Liver (tissue), 9 donors: ENCODE results near the gene ECEL1. TPM values are rescaled to one million over a fixed set of nuclear protein-coding genes. Genes with fewer than 3 reads are reported as not detected.

Source experiments
- DNase-seq: peaks from one replicate; pipeline ENCODE4 v3.0.0-alpha.2; 2017; ENCODE audit warnings: low spot score
- H3K27ac ChIP-seq, 2 donors: one replicate each; pipeline ENCODE4 v1.7.0; 2013; ENCODE audit warnings: inconsistent platforms in 2 of 2, low read length in 2 of 2, control low read depth in 1 of 2, low read depth in 1 of 2, mild to moderate bottlenecking in 1 of 2
- H3K27me3 ChIP-seq, 4 donors: one replicate each; pipeline versions ENCODE4 v1.6.1 to v1.7.0; 2013; ENCODE audit warnings: low read length in 3 of 4, inconsistent platforms in 1 of 4, mild to moderate bottlenecking in 1 of 4, moderate library complexity in 1 of 4; ENCODE audit not compliant: control insufficient read depth in 4 of 4, insufficient read depth in 4 of 4
- H3K36me3 ChIP-seq, 4 donors: one replicate each; pipeline versions ENCODE4 v1.6.1 to v1.7.0; 2013; ENCODE audit warnings: low read length in 3 of 4, mild to moderate bottlenecking in 3 of 4, low read depth in 1 of 4, moderate library complexity in 1 of 4; ENCODE audit not compliant: control insufficient read depth in 4 of 4, insufficient read depth in 3 of 4
- H3K4me1 ChIP-seq, 4 donors: one replicate each; pipeline versions ENCODE4 v1.6.1 to v1.7.0; 2013; ENCODE audit warnings: low read length in 3 of 4, mild to moderate bottlenecking in 3 of 4, moderate library complexity in 1 of 4; ENCODE audit not compliant: control insufficient read depth in 4 of 4, insufficient read depth in 4 of 4
- H3K4me3 ChIP-seq, 3 donors: one replicate each; pipeline versions ENCODE4 v1.6.1 to v1.7.0; 2013; ENCODE audit warnings: low read length in 3 of 3, control low read depth in 1 of 3, low read depth in 1 of 3, mild to moderate bottlenecking in 1 of 3
- H3K9ac ChIP-seq, 2 donors: one replicate each; pipeline ENCODE4 v1.7.0; 2013; ENCODE audit warnings: low read length in 2 of 2, mild to moderate bottlenecking in 2 of 2, moderate library complexity in 2 of 2, control low read depth in 1 of 2, low read depth in 1 of 2
- H3K9me3 ChIP-seq, 4 donors: one replicate each; pipeline versions ENCODE4 v1.6.1 to v1.7.0; 2013; ENCODE audit warnings: low read length in 3 of 4; ENCODE audit not compliant: control insufficient read depth in 4 of 4
- ATF3 ChIP-seq: IDR thresholded peaks from 2 replicates; pipeline ENCODE4 v1.6.1; 2016; ENCODE audit warnings: antibody characterized with exemption
- CTCF ChIP-seq: fragments of 150-350 bp; IDR thresholded peaks from 2 replicates; pipeline ENCODE4 v1.5.1; 2017; ENCODE audit warnings: improper control_type of control experiment, low read depth, low read length; ENCODE audit not compliant: missing input control
- EGR1 ChIP-seq, 2 donors: IDR thresholded peaks; 2 replicates each; pipeline ENCODE4 v1.6.1; 2016 to 2018; ENCODE audit warnings: antibody characterized with exemption in 2 of 2, low read depth in 2 of 2
- FOXA1 ChIP-seq: IDR thresholded peaks from 2 replicates; pipeline ENCODE4 v1.6.1; 2016; ENCODE audit warnings: antibody characterized with exemption
- FOXA2 ChIP-seq: IDR thresholded peaks from 2 replicates; pipeline ENCODE4 v1.6.1; 2016; ENCODE audit warnings: antibody characterized with exemption
- GABPA ChIP-seq, 2 donors: IDR thresholded peaks in 1 of 2; conservative IDR thresholded peaks in 1 of 2; 2 replicates each; pipeline ENCODE4 v1.6.1; 2016; ENCODE audit warnings: antibody characterized with exemption in 2 of 2, mild to moderate bottlenecking in 1 of 2, moderate library complexity in 1 of 2
- HNF4A ChIP-seq, 2 donors: conservative IDR thresholded peaks; 2 replicates each; pipeline ENCODE4 v1.6.1; 2016; ENCODE audit warnings: antibody characterized with exemption in 2 of 2, mild to moderate bottlenecking in 2 of 2
- HNF4G ChIP-seq: IDR thresholded peaks from 2 replicates; pipeline ENCODE4 v1.6.1; 2016; ENCODE audit warnings: antibody characterized with exemption
- JUND ChIP-seq, 2 donors: IDR thresholded peaks; 2 replicates each; pipeline ENCODE4 v1.6.1; 2016; ENCODE audit warnings: antibody characterized with exemption in 2 of 2
- MAX ChIP-seq: IDR thresholded peaks from 2 replicates; pipeline ENCODE4 v1.6.1; 2016; ENCODE audit warnings: antibody characterized with exemption
- RAD21 ChIP-seq, 2 donors: IDR thresholded peaks; 2 replicates each; pipeline ENCODE4 v1.6.1; 2016; ENCODE audit warnings: antibody characterized with exemption in 2 of 2, mild to moderate bottlenecking in 2 of 2
- REST ChIP-seq: IDR thresholded peaks from 2 replicates; pipeline ENCODE4 v1.6.1; 2016; ENCODE audit warnings: antibody characterized with exemption, mild to moderate bottlenecking
- RXRA ChIP-seq, 2 donors: IDR thresholded peaks; 2 replicates each; pipeline ENCODE4 v1.6.1; 2017 to 2018; ENCODE audit warnings: antibody characterized with exemption in 2 of 2, mild to moderate bottlenecking in 1 of 2
- SP1 ChIP-seq: IDR thresholded peaks from 2 replicates; pipeline ENCODE4 v1.6.1; 2018; ENCODE audit warnings: antibody characterized with exemption, mild to moderate bottlenecking
- YY1 ChIP-seq: IDR thresholded peaks from 2 replicates; pipeline ENCODE4 v1.6.1; 2016; ENCODE audit warnings: antibody characterized with exemption, mild to moderate bottlenecking
- ZBTB33 ChIP-seq: IDR thresholded peaks from 2 replicates; pipeline ENCODE4 v1.6.1; 2016; ENCODE audit warnings: antibody characterized with exemption
- WGBS: extraction: QIAGEN DNeasy Blood & Tissue Kit; methylation state at CpG from one replicate; pipeline ENCODE4 v1.1.7; 2013; 5-methylcytosine and 5-hydroxymethylcytosine counted together
- polyA plus RNA-seq, 2 donors: library from polyadenylated mRNA; stranded (reverse) in 1 of 2; unstranded in 1 of 2; fragments of 200-250 nt in 1 of 2; fragments of >200 nt in 1 of 2; fragmentation: Nextera tagmentation in 1 of 2; extraction: Ambion mirVana in 1 of 2; gene quantifications; one replicate each; pipeline versions ENCODE4 v1.2.1 to v1.2.3, GENCODE V29; 2013 to 2015
- total RNA-seq, 2 donors: library from RNA; depleted of rRNA; stranded (reverse); fragments of >200 nt; gene quantifications; one replicate each; pipeline ENCODE4 v1.2.3, GENCODE V29; 2014
- donor health status: healthy.
- donor health status: healthy.
- donor health status: healthy.
- donor health status: healthy.
- donor health status: healthy.

ECEL1 gene
- total and polyA plus RNA-seq, 4 donors = 0.67 to 1.8 TPM; not detected in 2

GRCh38 chr2:232459419-232460035 lies 28.1 kb downstream of the ECEL1 start:
- no peak overlapping the region for H3K9ac ChIP-seq
- H3K27me3 ChIP-seq = peaks cover 0 to 7% (median 2%) of the 10 kb centered on the region in 4 donors
- TF ChIP-seq HNF4A (conservative IDR thresholded peaks at IDR 0.05) = no peak
- no peak for TF ChIP-seq JUND (IDR thresholded peaks at IDR 0.05)
- no peak for TF ChIP-seq REST
- no peak for TF ChIP-seq RAD21 (IDR thresholded peaks at IDR 0.05)
- no peak for TF ChIP-seq FOXA1
- TF ChIP-seq SP1 = no peak
- no peak for TF ChIP-seq ATF3
- TF ChIP-seq HNF4G = no peak
- TF ChIP-seq FOXA2 = no peak
- no peak for TF ChIP-seq EGR1 (IDR thresholded peaks at IDR 0.05; ENCODE audit: low read depth in 2 of 2)
- no peak for TF ChIP-seq ZBTB33
- TF ChIP-seq RXRA (IDR thresholded peaks at IDR 0.05) = no peak
- no peak for TF ChIP-seq GABPA (IDR thresholded peaks at IDR 0.05 in 1 of 2, conservative IDR thresholded peaks at IDR 0.05 in 1 of 2)
- no peak for TF ChIP-seq CTCF
- no peak for TF ChIP-seq YY1
- no peak for TF ChIP-seq MAX
- DNase-seq = no peak
- no peaks in the 10 kb centered on the region for H3K36me3 ChIP-seq
- 77% methylated on average over 11 of the region's 11 CpGs for WGBS
- H3K4me1 ChIP-seq = no peaks in the 10 kb centered on the region
- H3K27ac ChIP-seq = no peak overlapping the region
- H3K9me3 ChIP-seq = peaks cover 0 to 1% (median 0%) of the 10 kb centered on the region in 4 donors
- no peak overlapping the region for H3K4me3 ChIP-seq
